Testis (tissue), 5 donors: Measurements from ENCODE around the gene ATP8B2. TPM values are rescaled to one million over a fixed set of nuclear protein-coding genes. Genes with fewer than 3 reads are reported as not detected.
"Not testable (repeated sequence)": the region's sequence is repeated elsewhere in the genome, so short reads cannot be mapped to it uniquely, and the experiment has no call there.

ENCODE experiments used
- DNase-seq: peaks from one replicate; pipeline ENCODE4 v3.0.0-alpha.2; 2019
- H3K27ac ChIP-seq, 2 donors: fragments of 200-600 bp; sonication (generic); one replicate each; pipeline ENCODE4 v1.5.1; 2019
- H3K27me3 ChIP-seq: fragments of 200-600 bp; sonication (generic); one replicate; pipeline ENCODE4 v1.5.1; 2019
- H3K36me3 ChIP-seq: fragments of 200-600 bp; sonication (generic); one replicate; pipeline ENCODE4 v1.5.1; 2017; ENCODE audit warnings: low read depth; ENCODE audit errors: missing control alignments
- H3K4me1 ChIP-seq: fragments of 200-600 bp; sonication (generic); one replicate; pipeline ENCODE4 v1.5.1; 2019
- H3K4me3 ChIP-seq, 2 donors: fragments of 200-600 bp; sonication (generic); one replicate each; pipeline ENCODE4 v1.5.1; 2017 to 2019
- H3K9me3 ChIP-seq: fragments of 200-600 bp; sonication (generic); one replicate; pipeline ENCODE4 v1.5.1; 2017
- POLR2A ChIP-seq: fragments of 450-650 bp; IDR thresholded peaks from one replicate; pipeline ENCODE4 v1.6.1; 2017; ENCODE audit warnings: antibody characterized with exemption, mild to moderate bottlenecking, moderate library complexity
- WGBS, 2 donors: methylation state at CpG; one replicate each; pipeline ENCODE4 v1.1.5; 2018; 5-methylcytosine and 5-hydroxymethylcytosine counted together
- intact Hi-C: fragments of 100-400 bp; cut with DNase I; formaldehyde crosslinking; loops from one replicate; pipeline ENCODE4 v1.15.1; 2023; ENCODE audit warnings: low total_unique reads
- long read RNA-seq, 2 donors: transcript quantifications; one replicate each; lab custom pipeline, GENCODE V29; 2026
- polyA plus RNA-seq: library from polyadenylated mRNA; stranded (reverse); fragments of 350-450 nt; fragmentation: Illumina TruSeq; extraction: RNeasy Lipid Tissue Mini Kit (QIAGEN cat#74804); gene quantifications from one replicate; pipeline ENCODE4 v1.2.3, GENCODE V29; 2014; ENCODE audit warnings: low read depth, low replicate concordance; ENCODE audit not compliant: insufficient read depth
- total RNA-seq, 2 donors: library from RNA; depleted of rRNA; stranded (reverse); fragments of >200 nt; gene quantifications; one replicate each; pipeline ENCODE4 v1.2.3, GENCODE V29; 2016
- TF ChIP-seq, protein P1 (sequence below), 3 experiments: fragments of 450-650 bp in 2 of 3; fragments of 200-600 bp in 1 of 3; sonication (generic) in 1 of 3; IDR thresholded peaks; one replicate each; pipeline ENCODE4 v1.5.1; 2016 to 2019; ENCODE audit warnings: antibody characterized with exemption in 3 of 3, mild to moderate bottlenecking in 2 of 3, moderate library complexity in 1 of 3

The ATP8B2 gene, protein sequence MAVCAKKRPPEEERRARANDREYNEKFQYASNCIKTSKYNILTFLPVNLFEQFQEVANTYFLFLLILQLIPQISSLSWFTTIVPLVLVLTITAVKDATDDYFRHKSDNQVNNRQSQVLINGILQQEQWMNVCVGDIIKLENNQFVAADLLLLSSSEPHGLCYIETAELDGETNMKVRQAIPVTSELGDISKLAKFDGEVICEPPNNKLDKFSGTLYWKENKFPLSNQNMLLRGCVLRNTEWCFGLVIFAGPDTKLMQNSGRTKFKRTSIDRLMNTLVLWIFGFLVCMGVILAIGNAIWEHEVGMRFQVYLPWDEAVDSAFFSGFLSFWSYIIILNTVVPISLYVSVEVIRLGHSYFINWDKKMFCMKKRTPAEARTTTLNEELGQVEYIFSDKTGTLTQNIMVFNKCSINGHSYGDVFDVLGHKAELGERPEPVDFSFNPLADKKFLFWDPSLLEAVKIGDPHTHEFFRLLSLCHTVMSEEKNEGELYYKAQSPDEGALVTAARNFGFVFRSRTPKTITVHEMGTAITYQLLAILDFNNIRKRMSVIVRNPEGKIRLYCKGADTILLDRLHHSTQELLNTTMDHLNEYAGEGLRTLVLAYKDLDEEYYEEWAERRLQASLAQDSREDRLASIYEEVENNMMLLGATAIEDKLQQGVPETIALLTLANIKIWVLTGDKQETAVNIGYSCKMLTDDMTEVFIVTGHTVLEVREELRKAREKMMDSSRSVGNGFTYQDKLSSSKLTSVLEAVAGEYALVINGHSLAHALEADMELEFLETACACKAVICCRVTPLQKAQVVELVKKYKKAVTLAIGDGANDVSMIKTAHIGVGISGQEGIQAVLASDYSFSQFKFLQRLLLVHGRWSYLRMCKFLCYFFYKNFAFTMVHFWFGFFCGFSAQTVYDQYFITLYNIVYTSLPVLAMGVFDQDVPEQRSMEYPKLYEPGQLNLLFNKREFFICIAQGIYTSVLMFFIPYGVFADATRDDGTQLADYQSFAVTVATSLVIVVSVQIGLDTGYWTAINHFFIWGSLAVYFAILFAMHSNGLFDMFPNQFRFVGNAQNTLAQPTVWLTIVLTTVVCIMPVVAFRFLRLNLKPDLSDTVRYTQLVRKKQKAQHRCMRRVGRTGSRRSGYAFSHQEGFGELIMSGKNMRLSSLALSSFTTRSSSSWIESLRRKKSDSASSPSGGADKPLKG
- 100 to 1,000 TPM; 179 to 204 TPM for total RNA-seq
- polyA plus RNA-seq: 50.9 TPM
- long read RNA-seq, donor 1, partial matches to known transcripts: 10 of 11 reads
- long read RNA-seq, donor 1, other reads (novel, unspliced or antisense): 0 of 11 reads
- long read RNA-seq, donor 2, partial matches to known transcripts: 0 of 1 reads
- long read RNA-seq, donor 2, other reads (novel, unspliced or antisense): 0 of 1 reads

DNA sequence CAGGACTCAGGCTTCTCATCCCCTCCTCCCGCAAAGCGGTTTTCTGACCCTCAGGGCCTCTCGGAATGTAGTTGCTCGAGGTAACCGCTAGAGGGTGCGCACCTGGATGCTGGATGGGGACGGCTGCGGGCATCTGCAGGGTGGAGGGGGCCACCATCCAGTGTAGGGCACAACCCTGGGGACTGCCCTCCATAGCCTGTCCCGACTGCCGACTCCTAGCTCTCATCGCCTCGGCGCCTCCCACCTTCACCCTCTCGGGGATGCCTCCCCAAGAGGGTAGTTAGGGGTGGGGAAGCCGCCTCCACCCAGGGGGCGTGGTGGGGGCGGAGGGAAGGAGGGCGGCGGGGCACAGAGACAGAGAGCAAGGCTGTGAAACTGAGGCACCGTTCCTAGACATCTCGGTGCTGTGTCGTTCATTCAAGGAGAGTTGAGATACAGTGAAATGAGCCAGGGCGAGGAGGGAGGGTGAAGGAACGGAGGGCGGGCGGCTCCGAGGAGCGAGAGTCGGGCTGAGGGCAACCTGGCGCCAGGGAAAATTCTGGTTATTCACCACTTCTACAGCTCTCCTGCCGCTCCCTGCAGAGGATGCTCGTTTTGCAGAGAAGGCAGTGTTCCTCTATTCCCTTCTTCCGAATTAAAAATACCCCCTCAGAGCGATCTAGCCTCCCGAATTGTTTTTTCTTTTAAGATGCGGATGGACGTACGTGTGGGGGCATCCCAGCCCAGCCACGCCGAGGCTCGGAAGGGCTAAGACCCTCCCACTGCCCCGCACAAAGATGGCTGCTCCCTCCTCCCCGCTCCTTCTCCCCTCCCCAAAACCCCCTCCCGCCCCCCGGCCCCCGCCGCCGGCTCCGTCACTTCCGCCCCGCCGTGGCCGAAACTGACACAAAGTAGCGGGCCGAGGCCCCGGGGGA lies at the start of gene ATP8B2:
Gene ATP8B2 (plus strand): TSS at position 857 of the 914 bp plus-strand sequence. CDS start 2,617 bp downstream, outside the sequence.
- Histone ChIP-seq H3K9me3 (no peaks in the 10 kb centered on the region), H3K4me1 (peaks cover 37% of the 10 kb centered on the region), H3K27ac (peak within 1 kb of the TSS; percentile 95 to 99), H3K27me3 (no peaks in the 10 kb centered on the region), H3K4me3 (peak within 1 kb of the TSS; percentile 85 to 94), H3K36me3 (no peaks in the 10 kb centered on the region)
- 0 to 1% methylated on average over 45 to 52 of the region's 56 CpGs for WGBS, 2 donors
- TF ChIP-seq POLR2A: no peak
- TF ChIP-seq, protein P1, sequence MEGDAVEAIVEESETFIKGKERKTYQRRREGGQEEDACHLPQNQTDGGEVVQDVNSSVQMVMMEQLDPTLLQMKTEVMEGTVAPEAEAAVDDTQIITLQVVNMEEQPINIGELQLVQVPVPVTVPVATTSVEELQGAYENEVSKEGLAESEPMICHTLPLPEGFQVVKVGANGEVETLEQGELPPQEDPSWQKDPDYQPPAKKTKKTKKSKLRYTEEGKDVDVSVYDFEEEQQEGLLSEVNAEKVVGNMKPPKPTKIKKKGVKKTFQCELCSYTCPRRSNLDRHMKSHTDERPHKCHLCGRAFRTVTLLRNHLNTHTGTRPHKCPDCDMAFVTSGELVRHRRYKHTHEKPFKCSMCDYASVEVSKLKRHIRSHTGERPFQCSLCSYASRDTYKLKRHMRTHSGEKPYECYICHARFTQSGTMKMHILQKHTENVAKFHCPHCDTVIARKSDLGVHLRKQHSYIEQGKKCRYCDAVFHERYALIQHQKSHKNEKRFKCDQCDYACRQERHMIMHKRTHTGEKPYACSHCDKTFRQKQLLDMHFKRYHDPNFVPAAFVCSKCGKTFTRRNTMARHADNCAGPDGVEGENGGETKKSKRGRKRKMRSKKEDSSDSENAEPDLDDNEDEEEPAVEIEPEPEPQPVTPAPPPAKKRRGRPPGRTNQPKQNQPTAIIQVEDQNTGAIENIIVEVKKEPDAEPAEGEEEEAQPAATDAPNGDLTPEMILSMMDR (IDR thresholded peaks at IDR 0.05): peak; percentile 91 to 94 (median 93)
- peak; percentile 89 for DNase-seq
- intact Hi-C loops: no loop called here

DNA sequence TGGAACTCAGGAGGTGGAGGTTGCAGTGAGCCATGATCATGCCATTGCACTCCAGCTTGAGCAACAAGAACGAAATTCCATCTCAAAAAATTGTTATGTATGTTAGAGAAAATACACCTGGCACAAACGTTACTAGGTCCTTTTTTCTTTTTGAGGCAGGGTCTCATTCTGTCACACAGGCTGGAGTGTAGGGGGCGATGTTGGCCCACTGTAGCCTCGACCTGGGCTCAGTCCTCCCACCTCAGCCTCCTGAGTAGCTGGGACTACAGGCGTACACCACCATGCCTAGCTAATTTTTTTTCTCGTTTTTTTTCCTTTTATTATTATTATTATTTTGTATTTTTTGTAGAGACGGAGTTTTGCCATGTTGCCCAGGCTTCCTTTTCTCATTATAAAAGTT lies 48.5 kb upstream of the ATP8B2 start:
- Histone ChIP-seq H3K4me1 (peaks cover 4% of the 10 kb centered on the region), H3K27me3 (no peaks in the 10 kb centered on the region), H3K36me3 (no peaks in the 10 kb centered on the region), H3K4me3 (no peak overlapping the region), H3K27ac (no peak overlapping the region), H3K9me3 (no peaks in the 10 kb centered on the region)
- 84 to 87% methylated on average over 7 of the region's 7 CpGs for WGBS, 2 donors
- intact Hi-C loops: no loop called here
- TF ChIP-seq POLR2A: no peak
- TF ChIP-seq, protein P1 (IDR thresholded peaks at IDR 0.05): no peak
- DNase-seq: no peak

DNA sequence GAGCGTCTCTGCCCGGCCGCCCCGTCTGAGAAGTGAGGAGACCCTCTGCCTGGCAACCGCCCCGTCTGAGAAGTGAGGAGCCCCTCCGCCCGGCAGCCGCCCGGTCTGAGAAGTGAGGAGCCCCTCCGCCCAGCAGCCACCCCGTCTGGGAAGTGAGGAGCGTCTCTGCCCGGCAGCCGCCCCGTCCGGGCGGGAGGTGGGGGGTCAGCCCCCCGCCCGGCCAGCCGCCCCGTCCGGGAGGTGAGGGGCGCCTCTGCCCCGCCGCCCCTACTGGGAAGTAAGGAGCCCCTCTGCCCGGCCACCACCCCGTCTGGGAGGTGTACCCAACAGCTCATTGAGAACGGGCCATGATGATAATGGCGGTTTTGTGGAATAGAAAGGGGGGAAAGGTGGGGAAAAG lies 37.7 kb upstream of the ATP8B2 start:
- WGBS, 2 donors: 69 to 86% methylated on average over 18 to 19 of the region's 30 CpGs
- H3K4me3 ChIP-seq: peak overlapping the region in 1 of 2 donors; percentile 29
- H3K27ac ChIP-seq, DNase-seq, H3K27me3 ChIP-seq, H3K36me3 ChIP-seq, intact Hi-C loops, H3K4me1 ChIP-seq, H3K9me3 ChIP-seq: not testable (repeated sequence)

DNA sequence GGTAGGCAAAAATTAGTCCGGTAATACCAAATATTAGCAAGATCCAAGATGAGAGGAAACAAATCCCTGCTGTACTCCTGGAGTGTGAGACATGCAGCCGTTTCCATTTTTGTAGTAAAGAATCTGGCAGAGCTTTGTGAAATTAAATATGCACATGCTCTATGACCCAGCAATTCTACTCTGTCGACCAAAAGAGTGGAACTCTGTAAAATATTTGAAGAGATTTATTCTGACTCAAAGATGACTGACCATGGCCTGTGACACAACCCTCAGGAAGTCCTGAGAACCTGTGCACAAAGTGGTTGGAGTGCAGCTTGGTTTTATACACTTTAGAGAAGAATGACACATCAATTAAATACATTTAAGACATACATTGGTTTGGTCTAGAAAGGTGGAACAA lies 36.7 kb upstream of the ATP8B2 start:
- Histone ChIP-seq H3K9me3 (no peaks in the 10 kb centered on the region), H3K4me1 (no peaks in the 10 kb centered on the region), H3K4me3 (no peak overlapping the region), H3K27ac (no peak overlapping the region), H3K27me3 (no peaks in the 10 kb centered on the region), H3K36me3 (no peaks in the 10 kb centered on the region)
- intact Hi-C loops: no loop called here
- no peak for DNase-seq
- WGBS, 2 donors: 64 to 67% methylated on average over 3 of the region's 3 CpGs
- TF ChIP-seq POLR2A: no peak
- TF ChIP-seq, protein P1 (IDR thresholded peaks at IDR 0.05): no peak
